HUES64 (cell line): ENCODE measurements around the gene PISD.

Experiments used
- H3K27ac ChIP-seq: 2 replicates; pipeline ENCODE4 v1.7.0; 2013; ENCODE audit warnings: low read depth, low read length, inconsistent platforms
- H3K27me3 ChIP-seq: 2 replicates; pipeline ENCODE4 v1.6.1; 2013; ENCODE audit warnings: mild to moderate bottlenecking, low read length; ENCODE audit not compliant: insufficient read depth
- H3K36me3 ChIP-seq: 2 replicates; pipeline ENCODE4 v1.6.1; 2013; ENCODE audit warnings: mild to moderate bottlenecking, low read length; ENCODE audit not compliant: insufficient read depth
- H3K4me1 ChIP-seq: 2 replicates; pipeline ENCODE4 v1.6.1; 2013; ENCODE audit warnings: mild to moderate bottlenecking, low read length, moderate library complexity; ENCODE audit not compliant: insufficient read depth
- H3K4me3 ChIP-seq: 2 replicates; pipeline ENCODE4 v1.5.1; 2013; ENCODE audit warnings: mild to moderate bottlenecking, low read length, moderate library complexity
- H3K9ac ChIP-seq: 2 replicates; pipeline ENCODE4 v1.6.1; 2013; ENCODE audit warnings: mild to moderate bottlenecking, low read depth, low read length
- H3K9me3 ChIP-seq: 2 replicates; pipeline ENCODE4 v1.6.1; 2013; ENCODE audit warnings: low read depth, low read length; ENCODE audit not compliant: insufficient read depth
- WGBS: fragments of 150-250, 120-280 bp; methylation state at CpG from one replicate; pipeline ENCODE4 v1.1.7; 2013; ENCODE audit warnings: missing lambda C conversion rate; 5-methylcytosine and 5-hydroxymethylcytosine counted together

Gene PISD

DNA sequence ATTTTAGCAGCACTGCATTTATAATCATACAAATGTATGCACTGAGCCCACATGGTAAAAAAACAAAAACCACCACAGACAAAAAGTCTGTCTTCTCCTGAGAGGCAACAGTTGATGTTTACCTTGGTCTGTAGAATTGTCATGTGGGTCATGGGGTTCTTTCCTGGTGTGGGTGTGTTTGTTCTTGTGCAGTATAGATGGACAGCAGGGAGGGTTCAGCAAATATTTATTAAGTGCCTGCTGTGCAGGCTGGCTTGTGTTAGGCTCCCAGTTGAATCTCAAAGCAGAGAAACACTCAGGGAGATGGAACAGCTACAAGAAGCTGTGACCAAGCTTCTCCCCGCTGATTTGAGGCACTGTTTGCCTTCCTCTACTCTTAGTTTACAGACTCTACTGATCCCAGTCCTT lies 82.2 kb downstream of the PISD start:
- no peak overlapping the region for H3K4me3 ChIP-seq
- H3K9me3 ChIP-seq: no peaks in the 10 kb centered on the region
- H3K4me1 ChIP-seq: no peaks in the 10 kb centered on the region
- no peak overlapping the region for H3K27ac ChIP-seq
- peaks cover 17% of the 10 kb centered on the region; the same call in 1 of the 2 replicates for H3K36me3 ChIP-seq
- no peak overlapping the region for H3K9ac ChIP-seq
- WGBS: 91% methylated on average over 1 of the region's 1 CpG
- no peaks in the 10 kb centered on the region for H3K27me3 ChIP-seq

DNA sequence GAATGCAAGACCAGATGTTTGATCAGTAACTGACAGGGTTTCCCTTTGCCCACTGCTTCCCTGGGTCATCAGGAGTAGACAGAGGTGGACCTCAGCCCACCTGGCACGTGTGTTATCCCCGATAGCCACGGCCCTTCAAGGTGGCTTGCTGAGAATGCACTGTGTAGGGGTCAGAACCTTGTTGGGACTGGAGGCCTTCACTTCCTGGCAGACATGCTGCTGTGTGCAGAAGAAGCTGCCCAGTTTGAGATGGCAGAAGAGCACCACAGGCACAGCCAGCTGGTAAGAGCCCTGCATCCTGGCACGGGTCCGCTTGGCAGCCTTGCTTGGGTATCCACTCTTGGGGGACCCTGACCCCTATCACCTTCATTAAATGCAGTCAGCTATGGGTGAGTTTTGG lies 83.8 kb downstream of the PISD start:
- peaks cover 14% of the 10 kb centered on the region for H3K36me3 ChIP-seq
- H3K27ac ChIP-seq: no peak overlapping the region
- H3K9ac ChIP-seq: no peak overlapping the region

GRCh38 chr22:31577711-31578110 lies 84.3 kb downstream of the PISD start:
- Histone ChIP-seq H3K4me1 (no peaks in the 10 kb centered on the region), H3K4me3 (no peak overlapping the region), H3K9me3 (no peaks in the 10 kb centered on the region), H3K27ac (no peak overlapping the region), H3K36me3 (peaks cover 14% of the 10 kb centered on the region), H3K27me3 (no peaks in the 10 kb centered on the region), H3K9ac (no peak overlapping the region)
- WGBS: 88% methylated on average over 5 of the region's 5 CpGs

More for the DNA sequence above, 83.8 kb downstream of the PISD start:
- H3K27me3 ChIP-seq: no peaks in the 10 kb centered on the region
- 93% methylated on average over 5 of the region's 5 CpGs for WGBS
- H3K4me1 ChIP-seq: no peaks in the 10 kb centered on the region
- no peak overlapping the region for H3K4me3 ChIP-seq
- H3K9me3 ChIP-seq: no peaks in the 10 kb centered on the region

DNA sequence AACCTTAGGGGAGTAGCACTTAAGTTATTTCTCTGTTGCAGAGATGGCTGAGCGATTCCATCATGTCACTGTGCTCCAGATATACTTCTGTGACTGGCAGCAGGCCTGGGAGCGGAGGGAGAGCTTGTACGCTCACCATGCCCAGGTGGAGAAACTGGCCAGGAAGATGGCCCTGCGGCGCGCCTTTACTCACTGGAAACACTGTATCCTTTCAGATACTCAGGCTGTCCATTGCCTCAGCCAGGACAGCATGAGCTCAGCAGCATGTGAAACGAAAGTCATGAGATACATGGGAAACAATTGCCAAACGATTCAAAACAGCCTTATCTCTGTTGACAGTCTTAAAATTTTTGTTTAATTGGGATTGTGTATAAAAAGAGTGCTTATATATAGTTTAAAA lies 86.8 kb downstream of the PISD start:
- no peak overlapping the region for H3K4me3 ChIP-seq
- H3K36me3 ChIP-seq: peaks cover 14% of the 10 kb centered on the region
- no peaks in the 10 kb centered on the region for H3K4me1 ChIP-seq
- H3K27me3 ChIP-seq: no peaks in the 10 kb centered on the region
- 95% methylated on average over 8 of the region's 8 CpGs for WGBS
- no peaks in the 10 kb centered on the region for H3K9me3 ChIP-seq
- H3K9ac ChIP-seq: no peak overlapping the region
- no peak overlapping the region for H3K27ac ChIP-seq

GRCh38 chr22:31574055-31574670 lies 87.9 kb downstream of the PISD start:
- Histone ChIP-seq H3K36me3 (peaks cover 14% of the 10 kb centered on the region), H3K4me1 (no peaks in the 10 kb centered on the region), H3K9me3 (no peaks in the 10 kb centered on the region), H3K9ac (no peak overlapping the region), H3K27ac (no peak overlapping the region), H3K4me3 (no peak overlapping the region), H3K27me3 (no peaks in the 10 kb centered on the region)
- WGBS: 93% methylated on average over 3 of the region's 3 CpGs

DNA sequence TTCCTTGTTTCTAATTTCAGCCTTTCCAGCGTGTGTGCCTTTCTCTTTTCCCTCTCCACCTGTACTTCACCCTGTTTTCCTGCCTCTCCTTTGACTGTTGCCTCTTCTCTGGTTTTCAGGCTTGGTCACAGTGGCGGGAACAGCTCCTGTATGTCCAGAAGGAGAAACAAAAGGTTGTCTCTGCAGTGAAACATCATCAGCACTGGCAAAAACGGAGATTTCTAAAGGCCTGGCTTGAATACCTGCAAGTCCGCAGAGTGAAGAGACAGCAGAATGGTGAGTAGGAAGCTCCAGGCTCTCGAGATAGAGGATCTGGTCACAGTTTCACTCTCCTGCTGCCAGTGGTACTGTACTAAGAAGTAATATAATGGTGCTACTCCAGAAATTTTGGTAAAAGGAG lies 89.1 kb downstream of the PISD start:
- H3K9me3 ChIP-seq: no peaks in the 10 kb centered on the region
- H3K27ac ChIP-seq: no peak overlapping the region
- no peak overlapping the region for H3K9ac ChIP-seq
- peaks cover 11% of the 10 kb centered on the region for H3K36me3 ChIP-seq
- no peaks in the 10 kb centered on the region for H3K27me3 ChIP-seq
- 91% methylated on average over 5 of the region's 5 CpGs for WGBS
- no peaks in the 10 kb centered on the region for H3K4me1 ChIP-seq
- no peak overlapping the region for H3K4me3 ChIP-seq

DNA sequence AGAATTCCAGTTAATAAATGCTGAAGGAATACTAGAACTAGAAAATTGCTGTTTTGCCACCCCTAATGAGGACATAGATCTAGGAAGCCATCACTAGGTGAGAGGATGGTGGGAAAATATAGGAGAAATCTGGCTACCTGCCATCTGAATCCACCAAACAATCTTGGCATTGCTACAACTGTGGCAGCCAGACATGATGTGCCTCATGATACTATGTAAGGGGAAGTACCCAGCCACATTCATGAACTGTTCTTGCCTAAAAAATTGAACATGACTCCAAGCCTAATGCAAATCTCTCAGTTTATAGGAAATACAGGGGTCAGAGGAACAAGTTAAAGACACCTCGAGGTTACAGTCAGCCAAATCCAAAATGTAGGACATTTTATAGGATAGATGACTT lies 92.9 kb downstream of the PISD start:
- WGBS: 93% methylated on average over 1 of the region's 1 CpG
- no peaks in the 10 kb centered on the region for H3K4me1 ChIP-seq
- no peaks in the 10 kb centered on the region for H3K9me3 ChIP-seq
- no peak overlapping the region for H3K27ac ChIP-seq
- H3K36me3 ChIP-seq: peaks cover 3% of the 10 kb centered on the region
- H3K4me3 ChIP-seq: no peak overlapping the region
- 0 out of 2 replicates have a peak overlapping the region, but pooled peaks have one; percentile 14 for H3K9ac ChIP-seq
- H3K27me3 ChIP-seq: no peaks in the 10 kb centered on the region
